ENCODE results near the gene RTP4.

The RTP4 gene

DNA sequence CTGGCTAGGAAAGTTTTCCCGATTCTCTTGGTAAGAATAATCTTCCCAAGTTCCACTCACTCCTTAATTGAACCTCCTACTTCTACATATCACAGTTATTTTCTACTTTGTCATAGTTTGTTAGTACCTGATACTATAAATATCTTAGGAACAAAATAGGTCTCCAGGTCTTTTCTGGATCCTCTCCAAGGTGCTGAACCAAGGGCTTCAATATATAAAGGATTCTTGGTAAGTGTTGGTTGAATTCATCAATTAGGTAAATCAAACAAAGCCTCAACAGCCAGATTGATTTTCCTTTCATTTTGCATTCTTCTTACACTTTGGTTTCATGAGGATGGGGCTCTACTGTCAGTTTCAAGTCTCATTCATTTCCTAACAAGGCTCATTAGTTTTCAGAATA is 27.6 kb upstream of the RTP4 start:
- DNase-seq (ENCODE audit: low spot score), result no peak
- no peak overlapping the region for H3K27ac ChIP-seq
- TF ChIP-seq, protein P1, sequence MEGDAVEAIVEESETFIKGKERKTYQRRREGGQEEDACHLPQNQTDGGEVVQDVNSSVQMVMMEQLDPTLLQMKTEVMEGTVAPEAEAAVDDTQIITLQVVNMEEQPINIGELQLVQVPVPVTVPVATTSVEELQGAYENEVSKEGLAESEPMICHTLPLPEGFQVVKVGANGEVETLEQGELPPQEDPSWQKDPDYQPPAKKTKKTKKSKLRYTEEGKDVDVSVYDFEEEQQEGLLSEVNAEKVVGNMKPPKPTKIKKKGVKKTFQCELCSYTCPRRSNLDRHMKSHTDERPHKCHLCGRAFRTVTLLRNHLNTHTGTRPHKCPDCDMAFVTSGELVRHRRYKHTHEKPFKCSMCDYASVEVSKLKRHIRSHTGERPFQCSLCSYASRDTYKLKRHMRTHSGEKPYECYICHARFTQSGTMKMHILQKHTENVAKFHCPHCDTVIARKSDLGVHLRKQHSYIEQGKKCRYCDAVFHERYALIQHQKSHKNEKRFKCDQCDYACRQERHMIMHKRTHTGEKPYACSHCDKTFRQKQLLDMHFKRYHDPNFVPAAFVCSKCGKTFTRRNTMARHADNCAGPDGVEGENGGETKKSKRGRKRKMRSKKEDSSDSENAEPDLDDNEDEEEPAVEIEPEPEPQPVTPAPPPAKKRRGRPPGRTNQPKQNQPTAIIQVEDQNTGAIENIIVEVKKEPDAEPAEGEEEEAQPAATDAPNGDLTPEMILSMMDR (conservative IDR thresholded peaks at IDR 0.05; ENCODE audit: low read depth), result no peak
- POLR2A ChIA-PET (ENCODE audit: low non-redundant PET), result no interaction called here
- CTCF ChIA-PET, result no interaction called here

GRCh38 chr3:187342255-187342654 is 25.9 kb upstream of the RTP4 start:
- DNase-seq (ENCODE audit: low spot score), result no peak
- CTCF ChIA-PET, result no interaction called here
- H3K27ac ChIP-seq, result no peak overlapping the region
- TF ChIP-seq, protein P1 (conservative IDR thresholded peaks at IDR 0.05; ENCODE audit: low read depth), result no peak
- POLR2A ChIA-PET (ENCODE audit: low non-redundant PET), result no interaction called here

DNA sequence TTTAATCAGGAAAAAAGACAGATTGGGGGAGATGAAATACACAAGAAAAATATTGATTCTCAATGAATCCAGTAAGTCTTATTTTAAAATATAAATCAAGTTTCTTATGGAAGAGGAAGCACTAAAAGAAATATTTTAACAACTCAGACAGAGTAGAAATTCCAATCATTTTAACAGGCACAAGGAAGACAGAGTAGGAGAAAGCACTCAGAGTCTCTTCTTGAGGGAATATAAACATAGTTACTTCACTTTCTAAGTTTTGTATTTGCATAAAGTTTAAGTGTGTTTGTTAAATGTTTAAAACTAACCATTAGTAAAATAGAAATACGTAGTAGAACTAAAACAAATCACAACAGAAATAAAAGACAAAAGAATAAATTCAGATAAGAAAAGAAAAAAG is 24.5 kb upstream of the RTP4 start:
- DNase-seq (ENCODE audit: low spot score), result no peak
- POLR2A ChIA-PET (ENCODE audit: low non-redundant PET), result no interaction called here
- H3K27ac ChIP-seq, result no peak overlapping the region
- CTCF ChIA-PET, result interaction anchor here (0.6 kb wide), 1 partner anchor 1479 kb away, joined by 3 read pairs; no protein-coding TSS in a partner anchor
- TF ChIP-seq, protein P1 (conservative IDR thresholded peaks at IDR 0.05; ENCODE audit: low read depth), result no peak

DNA sequence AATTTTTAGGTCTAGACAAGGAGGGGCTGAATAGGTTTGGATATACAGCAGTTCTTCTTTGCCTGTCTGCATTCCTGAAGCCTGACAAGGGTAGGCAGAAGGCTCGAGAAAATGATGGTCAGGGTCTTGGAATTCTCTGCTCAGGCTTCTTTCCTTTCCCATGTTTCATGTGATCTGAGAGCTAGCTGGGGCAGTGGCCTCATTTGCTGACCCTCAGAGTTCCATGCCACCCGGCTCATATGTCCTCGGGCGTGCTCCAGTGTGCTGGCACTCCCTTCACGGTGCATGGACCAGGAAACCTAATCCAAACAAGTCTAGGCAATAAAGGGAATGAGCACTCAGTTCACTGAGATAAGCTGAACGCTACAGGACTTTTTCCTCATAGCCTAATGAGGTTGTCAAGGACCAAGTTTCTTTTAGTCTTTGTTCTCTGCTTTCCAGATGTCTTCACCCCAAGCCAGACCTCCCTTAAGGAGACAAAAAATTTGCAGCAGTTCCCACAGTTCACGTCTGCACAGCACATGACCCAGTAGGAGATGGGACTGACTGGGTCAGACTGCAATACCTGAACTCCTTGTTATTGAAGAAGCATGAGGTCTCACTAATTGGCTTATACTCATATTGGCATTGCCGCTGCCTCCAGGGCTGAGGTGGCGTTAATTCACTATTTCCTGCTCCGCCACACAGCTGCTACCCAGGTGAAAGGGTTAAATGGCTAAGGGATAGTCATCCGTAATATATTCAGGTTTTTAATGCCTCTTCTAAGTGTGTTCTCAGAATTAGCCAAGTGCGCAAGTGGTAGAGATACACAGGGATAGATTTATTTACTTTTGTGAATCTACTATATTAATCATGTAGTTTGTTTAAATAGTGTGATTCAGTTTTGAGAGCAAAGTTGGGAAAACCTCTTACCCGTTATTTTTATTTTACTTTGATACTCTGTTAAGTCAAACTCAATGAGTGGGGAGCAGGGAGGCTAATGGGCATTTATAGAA is 15.3 kb upstream of the RTP4 start:
- DNase-seq (ENCODE audit: low spot score), result no peak
- CTCF ChIA-PET, result no interaction called here
- TF ChIP-seq, protein P1 (conservative IDR thresholded peaks at IDR 0.05; ENCODE audit: low read depth), result no peak
- POLR2A ChIA-PET (ENCODE audit: low non-redundant PET), result no interaction called here
- H3K27ac ChIP-seq, result no peak overlapping the region

GRCh38 chr3:187358068-187358467 is 10.1 kb upstream of the RTP4 start:
- TF ChIP-seq, protein P1 (conservative IDR thresholded peaks at IDR 0.05; ENCODE audit: low read depth), result no peak

DNA sequence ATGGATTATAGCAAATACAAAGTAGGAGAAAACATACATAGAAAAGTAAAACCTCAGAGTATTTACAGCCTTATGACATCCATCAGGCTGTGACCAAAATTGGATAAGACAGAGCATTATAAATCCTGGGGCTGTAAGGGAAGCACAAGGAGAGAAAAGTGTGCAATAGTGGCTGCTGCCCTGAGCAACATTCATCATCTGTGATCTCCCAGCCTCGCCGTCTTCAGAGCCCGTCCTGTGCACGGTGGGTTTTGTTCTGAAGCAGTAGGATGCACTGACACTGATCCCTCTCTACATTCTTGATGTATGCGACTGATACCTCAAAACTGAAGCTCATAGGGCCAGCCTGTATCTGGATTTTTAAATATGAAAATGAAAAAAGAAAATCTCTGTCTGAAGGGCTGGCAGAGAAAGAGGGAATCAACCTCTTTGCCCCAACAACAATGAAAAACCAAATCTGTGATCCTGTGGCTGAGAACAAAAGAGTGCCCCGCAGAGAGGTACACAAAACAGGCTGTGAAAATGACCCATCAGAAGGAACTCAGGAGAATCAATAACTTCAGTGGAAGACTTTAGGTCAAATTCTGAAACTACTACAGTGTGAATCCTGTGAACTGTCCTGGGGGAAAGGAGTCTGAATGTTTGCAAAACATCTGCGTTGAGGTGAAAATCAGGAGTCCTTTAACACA is 8.2 kb upstream of the RTP4 start:
- H3K27ac ChIP-seq, result no peak overlapping the region
- DNase-seq (ENCODE audit: low spot score), result no peak
- ChIA-PET CTCF (no interaction called here), POLR2A (ENCODE audit: low non-redundant PET) (no interaction called here)
- TF ChIP-seq, protein P1 (conservative IDR thresholded peaks at IDR 0.05; ENCODE audit: low read depth), result no peak

More at GRCh38 chr3:187358068-187358467, 10.1 kb upstream of the RTP4 start:
- no peak for DNase-seq (ENCODE audit: low spot score)
- ChIA-PET POLR2A (ENCODE audit: low non-redundant PET) (no interaction called here), CTCF (interaction anchor here (0.6 kb wide), 1 partner anchor 235 kb away, joined by 7 read pairs; no protein-coding TSS in a partner anchor)
- no peak overlapping the region for H3K27ac ChIP-seq
